GM23248 (cell line): ENCODE data around the gene CASP9. TPM values are rescaled to one million over a fixed set of nuclear protein-coding genes. Genes with fewer than 3 reads are reported as not detected.

Source experiments
- DNase-seq: peaks from one replicate; pipeline ENCODE4 v3.0.0-alpha.2; 2015
- H2AFZ ChIP-seq: fragments of 200-600 bp; sonication (generic); 2 replicates; pipeline ENCODE4 v1.6.1; 2016; ENCODE audit warnings: antibody characterized with exemption
- H3F3A ChIP-seq: fragments of 200-600 bp; sonication (generic); 2 replicates; pipeline ENCODE4 v1.6.1; 2016; ENCODE audit warnings: mild to moderate bottlenecking, antibody characterized with exemption, mixed run types; ENCODE audit not compliant: insufficient read depth
- H3K27ac ChIP-seq: fragments of 200-600 bp; sonication (generic); 2 replicates; pipeline ENCODE4 v1.5.1; 2016; ENCODE audit warnings: mild to moderate bottlenecking
- H3K27me3 ChIP-seq: fragments of 200-600 bp; sonication (generic); replicated peaks from 2 replicates; pipeline ENCODE4 v1.6.1; 2016; ENCODE audit warnings: mild to moderate bottlenecking; ENCODE audit not compliant: insufficient read depth
- H3K36me3 ChIP-seq: fragments of 200-600 bp; sonication (generic); 2 replicates; pipeline ENCODE4 v1.6.1; 2016; ENCODE audit warnings: low read depth, mild to moderate bottlenecking
- H3K4me1 ChIP-seq: fragments of 200-600 bp; sonication (generic); 2 replicates; pipeline ENCODE4 v1.6.1; 2016; ENCODE audit warnings: mild to moderate bottlenecking; ENCODE audit not compliant: insufficient read depth
- H3K4me2 ChIP-seq: fragments of 200-600 bp; sonication (generic); one replicate; pipeline ENCODE4 v1.6.1; 2016; ENCODE audit warnings: mild to moderate bottlenecking; ENCODE audit not compliant: unreplicated experiment
- H3K4me3 ChIP-seq: fragments of 200-600 bp; sonication (generic); 2 replicates; pipeline ENCODE4 v1.5.1; 2016; ENCODE audit warnings: mild to moderate bottlenecking
- H3K79me2 ChIP-seq: fragments of 200-600 bp; sonication (generic); 2 replicates; pipeline ENCODE4 v1.6.1; 2016; ENCODE audit warnings: mild to moderate bottlenecking; ENCODE audit not compliant: insufficient read depth
- H3K9ac ChIP-seq: fragments of 200-600 bp; sonication (generic); 2 replicates; pipeline ENCODE4 v1.6.1; 2016; ENCODE audit warnings: mild to moderate bottlenecking
- H3K9me2 ChIP-seq: fragments of 200-600 bp; sonication (generic); 2 replicates; pipeline ENCODE4 v1.6.1; 2016; ENCODE audit warnings: mixed run types, mild to moderate bottlenecking, moderate library complexity; ENCODE audit not compliant: insufficient read depth
- H3K9me3 ChIP-seq: fragments of 200-600 bp; sonication (generic); one replicate; pipeline ENCODE4 v1.6.1; 2017; ENCODE audit warnings: low read depth
- H4K20me1 ChIP-seq: fragments of 200-600 bp; sonication (generic); 2 replicates; pipeline ENCODE4 v1.6.0; 2016; ENCODE audit not compliant: insufficient read depth
- EZH2 ChIP-seq: fragments of 200-600 bp; sonication (generic); IDR thresholded peaks from 2 replicates; pipeline ENCODE4 v1.6.1; 2018; ENCODE audit warnings: antibody characterized with exemption, mild to moderate bottlenecking; ENCODE audit not compliant: insufficient read depth, poor library complexity, severe bottlenecking
- EZH2phosphoT487 ChIP-seq: fragments of 200-600 bp; sonication (generic); IDR thresholded peaks from 2 replicates; pipeline ENCODE4 v1.6.1; 2018; ENCODE audit warnings: antibody characterized with exemption, moderate library complexity, mild to moderate bottlenecking, low read depth; ENCODE audit not compliant: insufficient read depth
- WGBS, 2 experiments: methylation state at CpG; one replicate each; pipeline ENCODE4 v1.1.6; 2015 to 2017; ENCODE audit warnings: low lambda C conversion rate in 2 of 2, low coverage in 1 of 2; ENCODE audit errors: missing lambda C conversion rate in 2 of 2; 5-methylcytosine and 5-hydroxymethylcytosine counted together
- in situ Hi-C: fragments of 300-500 bp; cut with MboI; formaldehyde crosslinking; loops from 2 replicates; pipeline ENCODE4 v1.15.0; 2020
- polyA plus RNA-seq: library from polyadenylated mRNA; unstranded; fragments of >200 nt; fragmentation: Nextera tagmentation; extraction: Ambion mirVana; gene quantifications from 2 replicates; pipeline ENCODE4 v1.2.1, GENCODE V29; 2016
- total RNA-seq: library from RNA; depleted of rRNA; stranded (reverse); fragments of >200 nt; shearing (Covaris generic); gene quantifications from 2 replicates; pipeline ENCODE4 v1.2.3, GENCODE V29; 2014; rRNA removed

The CASP9 gene
- total RNA-seq (15.8 and 18.5 TPM in 2 replicates), polyA plus RNA-seq (6.7 and 7.6 TPM in 2 replicates)

DNA sequence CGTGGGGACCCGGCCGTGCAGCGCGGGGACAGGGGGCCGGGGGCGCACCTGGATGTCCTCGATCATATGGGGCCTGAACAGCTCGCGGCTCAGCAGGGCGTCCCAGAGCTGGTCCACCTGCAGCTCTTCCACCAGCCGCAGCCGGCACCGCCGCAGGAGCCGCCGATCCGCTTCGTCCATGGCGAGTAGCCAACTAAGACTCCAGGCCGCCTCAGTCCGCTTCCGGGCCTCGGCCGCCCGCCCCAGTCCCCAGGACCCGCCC is at the start of gene CASP9:
CASP9 (minus strand) TSS at position 195 of the 262 bp plus-strand sequence; CDS start at position 180, 15 bp downstream.
- Histone ChIP-seq H3K9me2 (no peaks in the 10 kb centered on the region), H3K4me3 (peak within 1 kb of the TSS; percentile 86), H3F3A (peaks cover 18% of the 10 kb centered on the region), H3K4me2 (peak within 1 kb of the TSS; percentile 92), H2AFZ (peak within 1 kb of the TSS; percentile 95), H3K9me3 (no peaks in the 10 kb centered on the region), H3K36me3 (no peaks in the 10 kb centered on the region), H3K79me2 (peaks cover 27% of the 10 kb centered on the region), H3K27ac (peak within 1 kb of the TSS; percentile 98), H3K27me3 (no peaks in the 10 kb centered on the region), H3K4me1 (peaks cover 23% of the 10 kb centered on the region; the same call in 1 of the 2 replicates), H3K9ac (peak within 1 kb of the TSS; percentile 90), H4K20me1 (no peaks in the 10 kb centered on the region)
- WGBS, 2 experiments: 0 to 7% methylated on average over 10 to 27 of the region's 27 CpGs
- in situ Hi-C loops: no loop called here
- DNase-seq: no peak
- TF ChIP-seq EZH2phosphoT487 (no peak), EZH2 (no peak)

- no peaks in the 10 kb centered on the region for H3K9me2 ChIP-seq
- WGBS, 2 experiments: 29 to 30% methylated on average over 9 of the region's 9 CpGs
Observed at GRCh38 chr1:15573477-15573876, 49.5 kb upstream of the CASP9 start.

GRCh38 chr1:15571266-15571665 is 47.3 kb upstream of the CASP9 start:
- Histone ChIP-seq H2AFZ (no peak overlapping the region), H3K9me3 (no peaks in the 10 kb centered on the region), H3F3A (peaks cover 14% of the 10 kb centered on the region; the same call in 1 of the 2 replicates), H3K9me2 (no peaks in the 10 kb centered on the region), H3K79me2 (no peaks in the 10 kb centered on the region), H3K4me2 (no peak overlapping the region), H3K4me1 (peaks cover 18% of the 10 kb centered on the region), H3K27ac (no peak overlapping the region), H4K20me1 (no peaks in the 10 kb centered on the region), H3K36me3 (peaks cover 20% of the 10 kb centered on the region; the same call in 1 of the 2 replicates), H3K9ac (no peak overlapping the region), H3K27me3 (no peaks in the 10 kb centered on the region), H3K4me3 (no peak overlapping the region)
- in situ Hi-C loops: no loop called here
- no peak for DNase-seq
- TF ChIP-seq EZH2phosphoT487: no peak
- no peak for TF ChIP-seq EZH2

More at GRCh38 chr1:15573477-15573876, 49.5 kb upstream of the CASP9 start:
- Histone ChIP-seq H3K79me2 (no peaks in the 10 kb centered on the region), H3F3A (peaks cover 14% of the 10 kb centered on the region; the same call in 1 of the 2 replicates), H3K4me3 (no peak overlapping the region), H3K4me2 (peak overlapping the region; percentile 22), H3K27me3 (no peaks in the 10 kb centered on the region), H3K36me3 (peaks cover 5% of the 10 kb centered on the region; the same call in 1 of the 2 replicates), H3K27ac (peak overlapping the region; percentile 46), H3K9ac (peak overlapping the region; percentile 10; the same call in 1 of the 2 replicates), H2AFZ (no peak overlapping the region), H3K9me3 (no peaks in the 10 kb centered on the region), H3K4me1 (peaks cover 18% of the 10 kb centered on the region), H4K20me1 (no peaks in the 10 kb centered on the region)
- TF ChIP-seq EZH2phosphoT487 (no peak), EZH2 (no peak)
- peak; percentile 80 for DNase-seq
- in situ Hi-C loops: no loop called here

- Histone ChIP-seq H3K9me2 (no peaks in the 10 kb centered on the region), H3K9me3 (no peaks in the 10 kb centered on the region), H3K27me3 (no peaks in the 10 kb centered on the region), H3F3A (peaks cover 14% of the 10 kb centered on the region; the same call in 1 of the 2 replicates), H3K9ac (no peak overlapping the region), H3K27ac (no peak overlapping the region), H3K4me3 (no peak overlapping the region), H3K4me1 (peaks cover 18% of the 10 kb centered on the region), H3K4me2 (no peak overlapping the region), H3K79me2 (no peaks in the 10 kb centered on the region), H4K20me1 (no peaks in the 10 kb centered on the region), H3K36me3 (peaks cover 23% of the 10 kb centered on the region; the same call in 1 of the 2 replicates), H2AFZ (no peak overlapping the region)
- no peak for TF ChIP-seq EZH2phosphoT487
- no peak for TF ChIP-seq EZH2
- WGBS, 2 experiments: 100% methylated on average over 1 of the region's 1 CpG
- in situ Hi-C loops: no loop called here
- no peak for DNase-seq
Observed at GRCh38 chr1:15570861-15571260, 46.8 kb upstream of the CASP9 start.
